Prostate gland (tissue), 1 donor: Measurements from ENCODE around the gene SYT7.

Experiments
- POLR2A ChIP-seq: fragments of 450-650 bp; IDR thresholded peaks from one replicate; pipeline ENCODE4 v1.6.1; 2016; ENCODE audit warnings: antibody characterized with exemption, mild to moderate bottlenecking
- POLR2AphosphoS5 ChIP-seq: sonication (generic); formaldehyde crosslinking; IDR thresholded peaks from one replicate; pipeline ENCODE4 v1.6.1; 2017; ENCODE audit warnings: antibody characterized with exemption

DNA sequence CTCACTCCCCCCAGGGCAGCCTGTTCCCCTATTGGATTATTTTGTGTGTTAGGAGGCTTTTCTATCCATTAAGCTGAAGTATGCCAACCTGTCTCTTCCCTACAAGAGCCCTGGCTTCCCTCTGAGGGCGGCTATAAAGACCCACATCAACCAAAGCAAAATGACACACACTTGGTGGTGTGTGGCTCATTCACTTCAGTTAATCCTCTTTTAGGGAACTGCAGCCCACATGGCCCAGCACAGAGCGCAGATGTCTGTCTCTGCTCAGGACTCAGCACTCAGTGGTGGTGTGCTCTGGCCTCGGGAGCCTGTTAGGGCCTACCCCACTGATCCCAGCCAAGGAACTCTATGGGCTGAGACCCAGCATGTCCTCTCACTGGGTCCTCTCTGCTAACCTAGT, 104.5 kb downstream of the SYT7 start:
- TF ChIP-seq POLR2A (no peak), POLR2AphosphoS5 (no peak)
